HG02973 (cell line): ENCODE data around the gene MUC16.

Source experiments
- ATAC-seq: cut with Tn5 transposase; IDR thresholded peaks from one replicate; pipeline ENCODE4 v1.9.1; 2021; ENCODE audit warnings: moderate library complexity; ENCODE audit not compliant: unreplicated experiment

The MUC16 gene

GRCh38 chr19:9010693-9011092 is 484 bp upstream of the MUC16 start:
- no peak for ATAC-seq

- no peak for ATAC-seq
Observed at GRCh38 chr19:9009431-9009830, 778 bp downstream of the MUC16 start.

GRCh38 chr19:9008667-9009066 is 1.5 kb downstream of the MUC16 start:
- ATAC-seq: no peak

- no peak for ATAC-seq
Observed at GRCh38 chr19:9000933-9001332, 9.3 kb downstream of the MUC16 start.

- ATAC-seq: no peak
Observed at GRCh38 chr19:8988204-8988603, 22.0 kb downstream of the MUC16 start.

GRCh38 chr19:8986296-8986695 is 23.9 kb downstream of the MUC16 start:
- no peak for ATAC-seq

- ATAC-seq: no peak
Observed at GRCh38 chr19:8973501-8974091, 36.6 kb downstream of the MUC16 start.

- ATAC-seq: no peak
Observed at GRCh38 chr19:8965887-8966286, 44.3 kb downstream of the MUC16 start.
